Measurements from ENCODE around the gene GOLGA7B.

GOLGA7B gene

DNA sequence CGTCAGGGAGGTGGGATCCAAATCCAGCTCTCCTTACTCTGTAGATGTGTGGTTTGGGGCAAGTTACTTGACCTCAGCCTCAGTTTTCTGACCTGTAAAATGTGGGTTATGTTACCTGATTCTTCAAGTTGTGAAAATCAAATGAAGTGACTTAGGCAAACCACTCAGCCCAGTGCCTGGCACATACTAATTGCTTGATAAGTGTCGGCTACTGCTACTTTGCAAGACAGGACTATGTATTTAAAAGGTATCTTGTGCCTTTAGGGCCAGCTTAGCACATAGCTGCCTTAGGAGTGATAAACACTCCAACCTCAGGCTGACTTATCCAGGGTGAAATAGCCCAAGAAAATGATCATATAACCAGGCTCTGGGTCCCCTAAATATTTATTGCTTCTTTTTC lies 42.9 kb downstream of the GOLGA7B start:
- no peak overlapping the region for H3K4me3 ChIP-seq (ENCODE audit: low read length)
- TF ChIP-seq, protein P1, sequence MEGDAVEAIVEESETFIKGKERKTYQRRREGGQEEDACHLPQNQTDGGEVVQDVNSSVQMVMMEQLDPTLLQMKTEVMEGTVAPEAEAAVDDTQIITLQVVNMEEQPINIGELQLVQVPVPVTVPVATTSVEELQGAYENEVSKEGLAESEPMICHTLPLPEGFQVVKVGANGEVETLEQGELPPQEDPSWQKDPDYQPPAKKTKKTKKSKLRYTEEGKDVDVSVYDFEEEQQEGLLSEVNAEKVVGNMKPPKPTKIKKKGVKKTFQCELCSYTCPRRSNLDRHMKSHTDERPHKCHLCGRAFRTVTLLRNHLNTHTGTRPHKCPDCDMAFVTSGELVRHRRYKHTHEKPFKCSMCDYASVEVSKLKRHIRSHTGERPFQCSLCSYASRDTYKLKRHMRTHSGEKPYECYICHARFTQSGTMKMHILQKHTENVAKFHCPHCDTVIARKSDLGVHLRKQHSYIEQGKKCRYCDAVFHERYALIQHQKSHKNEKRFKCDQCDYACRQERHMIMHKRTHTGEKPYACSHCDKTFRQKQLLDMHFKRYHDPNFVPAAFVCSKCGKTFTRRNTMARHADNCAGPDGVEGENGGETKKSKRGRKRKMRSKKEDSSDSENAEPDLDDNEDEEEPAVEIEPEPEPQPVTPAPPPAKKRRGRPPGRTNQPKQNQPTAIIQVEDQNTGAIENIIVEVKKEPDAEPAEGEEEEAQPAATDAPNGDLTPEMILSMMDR (conservative IDR thresholded peaks at IDR 0.05; ENCODE audit: low read length), result no peak
- no peak for DNase-seq (ENCODE audit: low read depth)

DNA sequence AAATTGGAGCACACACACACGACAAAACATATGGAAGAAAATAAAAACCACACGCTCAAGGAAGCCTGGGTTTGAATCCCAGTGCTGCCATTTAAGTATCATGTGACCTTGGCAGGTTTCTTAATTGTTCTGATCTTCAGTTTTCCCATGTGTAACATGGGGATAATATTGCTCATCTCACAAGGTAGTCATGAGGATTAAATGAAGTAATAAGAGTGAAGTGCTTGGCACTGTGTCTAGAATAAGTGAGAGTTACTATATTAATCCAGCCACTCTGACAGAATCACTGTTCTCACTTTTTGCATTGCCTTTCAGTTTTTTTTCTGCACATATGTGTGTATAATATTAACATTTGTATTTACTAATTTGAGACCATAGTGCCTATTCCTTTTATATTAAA lies 43.3 kb downstream of the GOLGA7B start:
- no peak for DNase-seq (ENCODE audit: low read depth)
- TF ChIP-seq, protein P1 (conservative IDR thresholded peaks at IDR 0.05; ENCODE audit: low read length), result no peak
- no peak overlapping the region for H3K4me3 ChIP-seq (ENCODE audit: low read length)

DNA sequence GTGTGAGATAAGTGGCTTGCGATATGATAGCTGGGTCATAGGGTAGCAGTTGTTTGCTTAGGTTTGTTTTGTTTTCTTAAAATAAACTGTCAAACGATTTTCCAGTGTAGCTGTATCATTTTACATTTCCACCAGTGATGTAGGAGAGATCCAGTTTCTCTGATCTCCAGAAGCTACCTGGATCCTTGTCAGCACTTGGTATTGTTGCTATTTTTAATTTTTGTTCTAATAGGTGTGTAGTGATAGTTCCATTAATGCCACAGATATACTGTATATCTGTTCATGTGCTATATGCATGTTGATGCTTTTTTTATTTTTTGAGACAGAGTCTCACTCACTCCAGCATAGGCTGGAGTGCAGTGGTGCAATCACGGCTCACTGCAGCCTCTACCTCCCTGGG lies 44.4 kb downstream of the GOLGA7B start:
- TF ChIP-seq, protein P1 (conservative IDR thresholded peaks at IDR 0.05; ENCODE audit: low read length), result no peak
- DNase-seq (ENCODE audit: low read depth), result no peak
- H3K4me3 ChIP-seq (ENCODE audit: low read length), result no peak overlapping the region

DNA sequence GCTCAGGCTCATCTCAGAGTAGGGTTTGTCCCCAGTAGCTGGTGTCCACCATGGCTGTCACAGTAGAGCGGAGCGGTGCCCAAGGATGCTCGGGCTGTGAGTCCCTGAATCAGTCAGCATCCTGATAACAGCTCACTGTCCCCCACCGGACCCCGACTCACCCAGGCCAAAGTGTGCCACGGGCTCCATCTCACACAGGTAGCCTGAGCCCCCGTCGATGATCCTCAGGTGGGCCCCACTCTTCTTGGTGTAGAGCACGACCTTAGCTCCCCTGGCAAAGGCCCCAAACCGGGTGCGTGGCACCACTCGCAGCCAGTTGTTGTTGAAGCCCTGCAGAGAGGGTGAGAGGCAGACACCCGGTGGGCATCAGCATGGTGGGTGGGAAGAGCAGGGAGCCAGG lies 45.4 kb downstream of the GOLGA7B start:
- TF ChIP-seq, protein P1 (conservative IDR thresholded peaks at IDR 0.05; ENCODE audit: low read length), result no peak
- no peak for DNase-seq (ENCODE audit: low read depth)
- no peak overlapping the region for H3K4me3 ChIP-seq (ENCODE audit: low read length)

DNA sequence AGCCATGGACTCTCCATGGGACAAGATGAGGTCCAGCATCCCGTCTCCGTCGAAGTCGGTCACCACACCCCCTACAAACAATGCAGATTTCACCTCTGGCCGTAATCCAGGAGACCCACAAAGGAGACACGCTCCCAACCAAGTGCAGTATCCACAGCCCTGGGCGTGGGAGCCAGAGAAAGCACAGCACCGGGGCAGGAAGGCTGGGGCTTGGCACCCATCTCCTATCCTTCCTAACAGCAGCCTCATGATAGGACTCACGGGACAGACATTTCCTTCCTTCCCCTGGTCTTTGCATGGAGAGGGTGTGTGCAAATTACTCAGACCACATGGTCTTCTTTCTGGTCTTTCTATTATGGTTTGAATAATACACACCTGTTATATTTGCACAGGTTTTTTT lies 46.3 kb downstream of the GOLGA7B start:
- DNase-seq (ENCODE audit: low read depth), result no peak
- TF ChIP-seq, protein P1 (conservative IDR thresholded peaks at IDR 0.05; ENCODE audit: low read length), result no peak

DNA sequence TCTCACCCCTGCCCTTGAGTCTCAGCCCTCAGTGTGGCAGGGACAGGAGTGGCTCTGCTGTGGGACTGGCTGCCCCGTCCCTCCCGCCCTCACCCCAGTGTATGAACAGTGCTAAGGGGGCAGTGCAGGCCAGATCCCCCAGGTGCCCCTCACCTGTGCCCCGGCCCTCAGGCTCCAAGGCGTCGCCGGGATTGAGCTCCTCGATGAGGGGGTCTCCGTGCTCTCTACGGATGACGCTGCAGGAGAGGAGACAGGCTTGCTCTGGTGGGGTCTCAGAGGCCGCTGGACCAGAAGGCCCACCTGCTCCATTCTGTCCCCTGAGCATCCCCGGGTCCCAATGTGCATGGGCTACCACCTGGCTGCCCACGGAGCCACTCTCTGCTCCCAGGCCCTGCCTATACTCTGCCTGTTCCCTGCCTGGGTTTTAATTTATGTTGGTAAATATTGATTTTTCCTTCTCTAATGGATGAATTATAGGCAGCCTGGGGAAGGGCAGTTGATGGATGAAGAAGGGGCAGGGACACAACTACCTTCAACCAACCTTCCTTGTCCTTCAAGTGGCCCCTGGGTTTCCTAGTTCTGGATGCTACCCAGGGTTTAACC lies 47.2 kb downstream of the GOLGA7B start:
- no peak for DNase-seq (ENCODE audit: low read depth)
- TF ChIP-seq, protein P1 (conservative IDR thresholded peaks at IDR 0.05; ENCODE audit: low read length), result no peak
- H3K4me3 ChIP-seq (ENCODE audit: low read length), result no peak overlapping the region

More for the DNA sequence above, 46.3 kb downstream of the GOLGA7B start:
- H3K4me3 ChIP-seq (ENCODE audit: low read length), result no peak overlapping the region

DNA sequence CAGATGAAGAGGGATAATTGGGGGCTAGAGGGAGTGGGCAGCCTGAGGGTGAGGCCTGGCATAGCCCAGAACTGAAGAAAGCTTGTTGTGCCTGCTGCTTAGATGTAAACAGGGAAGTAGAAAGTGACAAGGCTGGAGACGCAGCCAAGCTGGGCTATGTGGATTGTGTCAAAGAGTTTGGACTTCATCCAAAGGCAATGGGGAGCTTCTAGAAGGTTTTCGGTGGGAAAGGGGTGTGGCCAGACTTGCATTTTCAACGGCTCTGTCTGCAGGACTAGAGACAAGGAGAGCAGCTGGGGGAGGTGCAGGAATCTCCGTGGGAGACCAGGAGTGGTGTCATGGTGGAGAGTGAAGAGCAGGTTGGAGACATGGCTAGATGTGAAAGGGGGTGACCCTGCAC lies 48.8 kb downstream of the GOLGA7B start:
- H3K4me3 ChIP-seq (ENCODE audit: low read length), result no peak overlapping the region
- DNase-seq (ENCODE audit: low read depth), result no peak
- TF ChIP-seq, protein P1 (conservative IDR thresholded peaks at IDR 0.05; ENCODE audit: low read length), result no peak
